ENCODE results near the gene TINAGL1.

DNA sequence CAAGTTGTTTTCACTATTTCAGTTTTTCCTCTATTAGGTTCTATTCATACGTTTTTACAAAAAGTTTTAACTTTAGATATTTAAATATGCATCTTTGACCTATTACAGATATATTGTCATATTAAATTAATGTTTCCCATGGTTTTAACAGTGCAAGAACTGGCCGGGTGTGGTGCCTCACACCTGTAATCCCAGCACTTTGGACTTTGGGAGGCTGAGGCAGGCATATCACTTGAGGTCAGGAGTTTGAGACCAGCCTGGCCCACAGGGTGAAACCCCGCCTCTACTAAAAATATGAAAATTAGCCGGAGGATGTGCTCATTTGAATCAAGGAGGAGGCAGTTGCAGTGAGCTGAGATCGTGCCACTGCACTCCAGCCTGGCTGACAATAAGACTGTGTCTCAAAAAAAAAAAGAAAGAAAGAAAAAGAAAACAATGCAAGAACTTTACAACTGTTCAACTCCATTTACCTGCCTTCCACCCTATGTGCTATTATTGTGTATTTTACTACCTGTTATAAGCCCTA is 19.8 kb upstream of the TINAGL1 start:
- TF ChIP-seq, protein P1, sequence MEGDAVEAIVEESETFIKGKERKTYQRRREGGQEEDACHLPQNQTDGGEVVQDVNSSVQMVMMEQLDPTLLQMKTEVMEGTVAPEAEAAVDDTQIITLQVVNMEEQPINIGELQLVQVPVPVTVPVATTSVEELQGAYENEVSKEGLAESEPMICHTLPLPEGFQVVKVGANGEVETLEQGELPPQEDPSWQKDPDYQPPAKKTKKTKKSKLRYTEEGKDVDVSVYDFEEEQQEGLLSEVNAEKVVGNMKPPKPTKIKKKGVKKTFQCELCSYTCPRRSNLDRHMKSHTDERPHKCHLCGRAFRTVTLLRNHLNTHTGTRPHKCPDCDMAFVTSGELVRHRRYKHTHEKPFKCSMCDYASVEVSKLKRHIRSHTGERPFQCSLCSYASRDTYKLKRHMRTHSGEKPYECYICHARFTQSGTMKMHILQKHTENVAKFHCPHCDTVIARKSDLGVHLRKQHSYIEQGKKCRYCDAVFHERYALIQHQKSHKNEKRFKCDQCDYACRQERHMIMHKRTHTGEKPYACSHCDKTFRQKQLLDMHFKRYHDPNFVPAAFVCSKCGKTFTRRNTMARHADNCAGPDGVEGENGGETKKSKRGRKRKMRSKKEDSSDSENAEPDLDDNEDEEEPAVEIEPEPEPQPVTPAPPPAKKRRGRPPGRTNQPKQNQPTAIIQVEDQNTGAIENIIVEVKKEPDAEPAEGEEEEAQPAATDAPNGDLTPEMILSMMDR (conservative IDR thresholded peaks at IDR 0.05): no peak
- TF ChIP-seq ZFX (IDR thresholded peaks at IDR 0.05): no peak

Measured in C4-2B (cell line).